ENCODE data around the gene KDM5B. TPM values are rescaled to one million over a fixed set of nuclear protein-coding genes. Genes with fewer than 3 reads are reported as not detected.

The KDM5B gene
- total RNA-seq, 4 donors from 2014 or later: 50.5 to 104 (median 71.7) TPM

DNA sequence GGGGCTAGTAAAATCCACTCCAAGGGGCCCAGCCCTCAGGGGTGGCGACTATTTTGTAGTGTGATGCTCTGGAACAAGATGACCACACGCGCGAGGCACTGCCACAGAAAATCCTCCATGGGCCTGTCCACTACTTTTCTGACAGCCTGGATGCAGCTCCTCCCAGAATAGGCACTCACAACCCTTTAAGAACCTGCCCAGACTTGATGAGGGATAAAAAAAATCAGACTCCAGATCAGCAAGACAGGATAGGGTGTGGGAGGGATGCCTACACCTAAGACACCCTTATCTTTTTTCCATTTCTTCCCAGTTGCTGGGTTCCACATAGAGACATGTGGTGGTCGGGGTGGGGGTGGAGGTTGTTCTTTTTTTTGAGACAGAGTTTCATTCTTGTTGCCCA, 36.0 kb upstream of the KDM5B start:
- TF ChIP-seq, protein P1, sequence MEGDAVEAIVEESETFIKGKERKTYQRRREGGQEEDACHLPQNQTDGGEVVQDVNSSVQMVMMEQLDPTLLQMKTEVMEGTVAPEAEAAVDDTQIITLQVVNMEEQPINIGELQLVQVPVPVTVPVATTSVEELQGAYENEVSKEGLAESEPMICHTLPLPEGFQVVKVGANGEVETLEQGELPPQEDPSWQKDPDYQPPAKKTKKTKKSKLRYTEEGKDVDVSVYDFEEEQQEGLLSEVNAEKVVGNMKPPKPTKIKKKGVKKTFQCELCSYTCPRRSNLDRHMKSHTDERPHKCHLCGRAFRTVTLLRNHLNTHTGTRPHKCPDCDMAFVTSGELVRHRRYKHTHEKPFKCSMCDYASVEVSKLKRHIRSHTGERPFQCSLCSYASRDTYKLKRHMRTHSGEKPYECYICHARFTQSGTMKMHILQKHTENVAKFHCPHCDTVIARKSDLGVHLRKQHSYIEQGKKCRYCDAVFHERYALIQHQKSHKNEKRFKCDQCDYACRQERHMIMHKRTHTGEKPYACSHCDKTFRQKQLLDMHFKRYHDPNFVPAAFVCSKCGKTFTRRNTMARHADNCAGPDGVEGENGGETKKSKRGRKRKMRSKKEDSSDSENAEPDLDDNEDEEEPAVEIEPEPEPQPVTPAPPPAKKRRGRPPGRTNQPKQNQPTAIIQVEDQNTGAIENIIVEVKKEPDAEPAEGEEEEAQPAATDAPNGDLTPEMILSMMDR (IDR thresholded peaks at IDR 0.05): no peak
- TF ChIP-seq POLR2AphosphoS5 (IDR thresholded peaks at IDR 0.05): no peak
- TF ChIP-seq EP300 (IDR thresholded peaks at IDR 0.05; ENCODE audit: low read depth): no peak
- no peak for TF ChIP-seq POLR2A (IDR thresholded peaks at IDR 0.05)
- no peaks in the 10 kb centered on the region for H3K9me3 ChIP-seq
- no peak overlapping the region for H3K4me3 ChIP-seq
- in situ Hi-C loops (cut with MboI; ENCODE audit: low pct_ligation_motif_present in 1 of 4, low pct_unique_long_range_greater_than_20kb in 1 of 4, low sequenced_read_pairs in 3 of 4): no loop called here
- 83% methylated on average over 5 of the region's 5 CpGs; no CpG with 5 or more reads in 1 of the 2 donors for WGBS, 2 donors (ENCODE audit: low coverage in 1 of 2)
- H3K36me3 ChIP-seq: no peaks in the 10 kb centered on the region
- H3K27me3 ChIP-seq: no peaks in the 10 kb centered on the region
- H3K4me1 ChIP-seq: no peaks in the 10 kb centered on the region
- H3K27ac ChIP-seq: no peak overlapping the region
- no peak for DNase-seq
- intact Hi-C loops (cut with DNase I; ENCODE audit: low total_unique reads): loop anchor here (5.0 kb wide), 1 partner anchor 1567 kb away; no protein-coding TSS in a partner anchor

DNA sequence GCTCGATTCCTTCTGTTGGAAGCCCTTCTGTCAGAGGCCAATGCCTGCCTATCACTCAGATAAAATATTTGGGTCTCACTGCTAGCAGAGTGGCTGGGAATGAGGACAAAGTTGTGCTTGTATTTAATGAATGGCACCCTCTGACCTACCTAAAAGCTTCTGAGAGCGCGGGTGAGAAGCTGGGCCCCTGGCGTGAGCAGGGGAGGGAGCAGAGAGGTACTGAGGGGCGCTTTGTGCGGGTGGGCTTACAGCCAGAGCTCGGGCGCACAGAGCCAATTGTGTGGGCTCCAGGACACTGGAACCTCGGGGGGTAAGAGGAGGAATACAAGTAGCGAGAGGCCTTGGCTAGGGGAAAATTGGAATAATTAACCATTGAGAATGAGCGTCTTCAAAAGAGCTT, 34.9 kb upstream of the KDM5B start:
- H3K36me3 ChIP-seq: no peaks in the 10 kb centered on the region
- no peak overlapping the region for H3K27ac ChIP-seq
- no peak for DNase-seq
- no peak for TF ChIP-seq POLR2AphosphoS5 (IDR thresholded peaks at IDR 0.05)
- TF ChIP-seq, protein P1 (IDR thresholded peaks at IDR 0.05): no peak
- TF ChIP-seq POLR2A (IDR thresholded peaks at IDR 0.05): no peak
- no peak for TF ChIP-seq EP300 (IDR thresholded peaks at IDR 0.05; ENCODE audit: low read depth)
- in situ Hi-C loops (cut with MboI; ENCODE audit: low pct_ligation_motif_present in 1 of 4, low pct_unique_long_range_greater_than_20kb in 1 of 4, low sequenced_read_pairs in 3 of 4): no loop called here
- no peaks in the 10 kb centered on the region for H3K4me1 ChIP-seq
- no peak overlapping the region for H3K4me3 ChIP-seq
- no peaks in the 10 kb centered on the region for H3K27me3 ChIP-seq
- H3K9me3 ChIP-seq: no peaks in the 10 kb centered on the region
- 91% methylated on average over 11 of the region's 11 CpGs; no CpG with 5 or more reads in 1 of the 2 donors for WGBS, 2 donors (ENCODE audit: low coverage in 1 of 2)
- intact Hi-C loops (cut with DNase I; ENCODE audit: low total_unique reads): loop anchor here (5.0 kb wide), 1 partner anchor 1566 kb away; no protein-coding TSS in a partner anchor

DNA sequence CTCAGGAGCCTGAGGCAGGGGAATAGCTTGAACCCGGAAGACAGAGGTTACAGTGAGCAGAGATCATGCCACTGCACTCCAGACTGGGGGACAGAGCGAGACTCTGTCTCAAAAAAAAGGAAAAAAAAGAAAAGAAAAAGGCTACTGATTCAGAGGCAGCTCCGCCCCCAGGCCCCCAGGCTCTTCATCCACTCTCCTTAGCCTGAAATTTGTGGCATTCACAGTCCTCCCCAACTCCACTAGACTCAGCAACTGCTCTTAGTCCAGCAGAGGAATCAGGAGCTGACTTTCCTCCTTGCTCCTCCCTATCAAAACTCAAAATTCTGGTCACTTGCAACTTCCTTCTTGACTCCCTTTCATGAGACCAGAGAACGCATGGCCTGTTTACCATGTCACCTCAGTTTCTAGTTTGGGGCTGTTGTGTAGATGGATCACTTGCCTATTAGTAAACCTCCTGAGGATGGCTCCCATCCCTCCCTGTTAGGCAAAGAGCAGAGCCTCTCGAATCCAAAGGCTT, 29.6 kb upstream of the KDM5B start:
- TF ChIP-seq POLR2AphosphoS5 (IDR thresholded peaks at IDR 0.05) (no peak), POLR2A (IDR thresholded peaks at IDR 0.05) (no peak), EP300 (IDR thresholded peaks at IDR 0.05; ENCODE audit: low read depth) (no peak)
- TF ChIP-seq, protein P1 (IDR thresholded peaks at IDR 0.05): no peak
- H3K27ac ChIP-seq: no peak overlapping the region
- no peaks in the 10 kb centered on the region for H3K27me3 ChIP-seq
- peaks cover 0 to 6% (median 1%) of the 10 kb centered on the region in 4 donors for H3K4me1 ChIP-seq
- in situ Hi-C loops (cut with MboI; ENCODE audit: low pct_ligation_motif_present in 1 of 4, low pct_unique_long_range_greater_than_20kb in 1 of 4, low sequenced_read_pairs in 3 of 4): no loop called here
- no peaks in the 10 kb centered on the region for H3K9me3 ChIP-seq
- intact Hi-C loops (cut with DNase I; ENCODE audit: low total_unique reads): no loop called here
- DNase-seq: no peak
- 87 to 88% methylated on average over 4 to 5 of the region's 5 CpGs for WGBS, 2 donors (ENCODE audit: low coverage in 1 of 2)
- H3K36me3 ChIP-seq: no peaks in the 10 kb centered on the region
- no peak overlapping the region for H3K4me3 ChIP-seq

DNA sequence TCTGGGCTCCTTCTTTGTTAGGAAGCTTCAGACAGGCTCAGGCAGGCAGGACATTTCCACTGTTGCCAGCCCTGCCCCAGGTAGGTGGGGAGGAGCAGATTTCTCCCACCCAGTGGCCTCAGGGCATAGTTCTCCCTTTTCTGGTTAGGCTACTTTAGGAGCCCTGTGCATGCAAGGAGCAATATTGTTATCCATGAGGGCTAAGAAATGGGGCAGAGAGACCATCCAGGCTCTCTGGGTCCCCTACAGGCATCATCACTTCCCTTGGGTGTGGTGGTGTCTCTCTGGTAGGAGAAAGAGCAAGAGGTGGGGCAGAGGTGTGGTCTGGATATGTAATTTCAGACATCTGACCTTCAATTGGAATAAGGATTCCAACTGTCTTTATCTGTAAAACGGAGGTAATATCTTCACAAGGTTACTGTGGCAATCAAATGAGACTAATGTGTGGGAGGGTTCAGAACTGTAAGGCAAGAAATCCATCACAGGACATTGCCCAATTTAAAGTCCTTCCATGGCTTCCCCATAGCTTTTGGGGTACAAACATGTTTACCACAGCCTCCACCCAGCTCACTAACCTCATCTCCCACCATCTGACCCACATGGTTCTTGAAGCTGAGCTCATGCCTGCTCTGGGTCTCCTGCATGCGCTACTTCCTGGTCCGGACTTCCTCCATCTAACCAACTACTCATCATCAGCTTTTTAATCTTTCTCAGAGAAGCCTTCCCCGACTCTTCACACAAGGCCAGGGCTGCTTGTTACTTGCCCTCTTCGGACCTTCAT, 28.6 kb upstream of the KDM5B start:
- Histone ChIP-seq H3K9me3 (no peaks in the 10 kb centered on the region), H3K4me1 (peaks cover 0 to 6% (median 1%) of the 10 kb centered on the region in 4 donors), H3K4me3 (no peak overlapping the region), H3K36me3 (no peaks in the 10 kb centered on the region), H3K27ac (no peak overlapping the region), H3K27me3 (no peaks in the 10 kb centered on the region)
- WGBS, 2 donors (ENCODE audit: low coverage in 1 of 2): 64 to 79% methylated on average over 5 of the region's 5 CpGs
- in situ Hi-C loops (cut with MboI; ENCODE audit: low pct_ligation_motif_present in 1 of 4, low pct_unique_long_range_greater_than_20kb in 1 of 4, low sequenced_read_pairs in 3 of 4) (no loop called here), intact Hi-C loops (cut with DNase I; ENCODE audit: low total_unique reads) (no loop called here)
- no peak for DNase-seq
- TF ChIP-seq POLR2A (IDR thresholded peaks at IDR 0.05): no peak
- TF ChIP-seq, protein P1 (IDR thresholded peaks at IDR 0.05): no peak
- TF ChIP-seq EP300 (IDR thresholded peaks at IDR 0.05; ENCODE audit: low read depth): no peak
- TF ChIP-seq POLR2AphosphoS5 (IDR thresholded peaks at IDR 0.05): no peak

All from transverse colon (tissue), 4 donors.